NCI-H446 (cell line): ENCODE results near the gene RCE1.
"Not testable (repeated sequence)": the region's sequence is repeated elsewhere in the genome, so short reads cannot be mapped to it uniquely, and the experiment has no call there.

ENCODE experiments used
- DNase-seq, 2 experiments: peaks; one replicate each; lab custom pipeline; 2025; lab: John Stamatoyannopoulos, UW

The RCE1 gene

GRCh38 chr11:66842896-66843775 lies at the start of gene RCE1:
RCE1 (plus strand) TSS chr11:66843441; CDS start chr11:66843456, 15 bp downstream.
- peak; percentile 62 to 92 for DNase-seq

GRCh38 chr11:66799815-66800214 lies 43.4 kb upstream of the RCE1 start:
- DNase-seq, result not testable (repeated sequence)

DNA sequence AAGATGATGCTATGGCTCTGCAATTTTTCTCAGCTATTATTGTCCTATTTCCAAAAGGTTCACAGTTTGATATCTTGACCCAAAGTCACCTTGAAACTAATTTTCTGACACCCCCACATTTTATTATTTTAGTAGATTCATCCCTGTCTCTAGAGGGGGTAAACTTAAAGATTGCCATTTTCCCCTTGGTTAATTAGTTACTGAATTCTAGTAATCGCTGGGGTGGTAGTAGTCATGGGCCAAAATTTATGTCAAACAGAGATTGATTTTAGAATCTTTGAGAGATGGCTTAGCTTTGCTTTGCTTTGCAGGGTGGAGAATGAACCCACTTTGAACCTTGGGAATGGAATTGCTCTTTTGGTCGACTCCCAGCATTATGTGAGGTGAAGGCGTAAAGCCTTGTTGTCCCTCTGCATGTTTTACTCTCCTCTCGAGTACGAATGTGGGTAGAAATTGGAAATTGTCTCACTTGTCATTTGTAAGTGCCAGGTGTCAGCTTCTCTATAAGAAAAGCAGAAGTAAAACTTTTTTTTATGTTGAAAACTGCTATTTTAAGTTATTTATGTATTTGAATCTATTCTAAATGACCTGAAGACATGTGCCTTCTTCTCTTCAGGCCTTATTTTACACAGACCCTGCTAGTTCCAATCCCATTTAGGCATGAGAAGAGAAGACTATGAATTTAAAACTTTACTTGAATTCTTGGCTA lies 42.4 kb upstream of the RCE1 start:
- DNase-seq, result no peak

GRCh38 chr11:66809592-66809991 lies 33.6 kb upstream of the RCE1 start:
- no peak for DNase-seq

DNA sequence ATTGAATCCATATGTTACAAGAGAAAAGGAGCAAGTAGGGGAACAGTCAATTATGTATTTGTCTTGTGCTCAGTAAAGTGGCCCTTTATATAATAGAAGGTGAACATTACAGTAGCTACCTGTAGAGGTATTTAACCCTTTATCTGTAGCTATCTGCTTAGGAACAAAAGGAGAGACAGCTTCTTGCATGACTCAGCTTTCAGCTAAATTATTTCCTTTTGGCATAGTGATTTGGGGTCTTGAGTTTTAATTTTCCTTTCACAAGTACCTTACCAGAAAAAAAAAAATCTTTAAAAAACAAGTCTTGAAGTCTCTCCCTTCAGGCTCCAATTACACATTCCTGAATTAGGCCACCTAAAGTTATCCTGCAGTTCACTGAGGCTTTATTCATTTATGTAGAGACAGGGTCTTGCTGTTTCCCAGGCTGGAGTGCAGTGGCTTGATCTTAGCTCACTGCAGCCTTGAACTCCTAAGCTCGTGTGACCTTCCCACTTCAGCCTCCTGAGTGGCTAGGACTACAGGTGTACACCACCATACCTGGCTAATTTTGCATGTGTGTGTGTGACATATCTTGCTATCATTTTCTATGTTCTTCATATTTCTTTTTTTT lies 32.6 kb upstream of the RCE1 start:
- DNase-seq, result no peak

GRCh38 chr11:66814678-66815077 lies 28.6 kb upstream of the RCE1 start:
- no peak for DNase-seq

- no peak for DNase-seq
Measured at GRCh38 chr11:66815646-66816045, 27.6 kb upstream of the RCE1 start.

- no peak for DNase-seq
Measured at GRCh38 chr11:66818231-66818955, 24.8 kb upstream of the RCE1 start.

GRCh38 chr11:66820381-66820780 lies 22.9 kb upstream of the RCE1 start:
- no peak for DNase-seq

DNA sequence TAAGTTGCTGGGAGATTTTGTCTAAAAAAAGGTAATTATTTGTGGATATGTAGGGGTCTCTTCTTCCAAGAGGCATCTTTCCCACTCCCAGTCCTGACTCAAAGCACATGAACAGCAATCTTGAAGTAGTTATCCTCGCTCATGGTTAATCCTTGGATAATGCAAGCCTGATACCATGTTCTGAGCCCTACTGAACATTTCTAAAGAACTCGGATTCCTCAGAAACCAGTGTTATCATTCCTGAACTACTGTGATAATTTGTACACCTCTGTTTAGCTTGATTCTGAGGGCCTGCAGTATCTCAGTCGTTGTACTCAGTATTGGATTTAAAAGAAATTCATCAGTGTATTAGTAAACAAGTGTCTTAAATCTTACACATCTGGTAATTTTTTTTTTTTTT lies 22.3 kb upstream of the RCE1 start:
- no peak for DNase-seq

DNA sequence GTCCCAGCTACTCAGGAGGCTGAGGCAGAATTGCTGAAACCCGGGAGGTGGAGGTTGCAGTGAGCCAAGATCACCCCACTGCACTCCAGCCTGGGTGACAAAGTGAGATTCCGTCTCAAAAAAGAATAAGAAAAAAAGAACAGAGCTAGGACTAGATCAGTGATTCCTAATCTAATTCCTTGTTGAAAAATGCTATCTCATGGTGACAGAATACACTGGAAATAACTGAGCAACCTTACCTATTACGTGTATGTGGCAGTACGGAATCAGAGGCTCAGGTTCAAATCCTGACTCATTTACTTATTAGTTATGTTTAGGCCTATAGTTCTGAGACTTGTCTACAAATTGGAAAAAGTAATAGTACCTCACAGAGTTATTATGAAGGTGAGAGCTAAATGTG lies 19.5 kb upstream of the RCE1 start:
- no peak for DNase-seq

DNA sequence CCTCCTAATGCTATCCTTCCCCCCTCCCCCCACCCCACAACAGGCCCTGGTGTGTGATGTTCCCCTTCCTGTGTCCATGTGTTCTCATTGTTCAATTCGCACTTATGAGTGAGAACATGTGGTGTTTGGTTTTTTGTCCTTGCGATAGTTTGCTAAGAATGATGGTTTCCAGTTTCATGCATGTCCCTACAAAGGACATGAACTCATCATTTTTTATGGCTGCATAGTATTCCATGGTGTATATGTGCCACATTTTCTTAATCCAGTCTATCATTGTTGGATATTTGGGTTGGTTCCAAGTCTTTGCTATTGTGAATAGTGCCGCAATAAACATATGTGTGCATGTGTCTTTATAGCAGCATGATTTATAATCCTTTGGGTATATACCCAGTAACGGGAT lies 18.7 kb upstream of the RCE1 start:
- DNase-seq, result not testable (repeated sequence)

DNA sequence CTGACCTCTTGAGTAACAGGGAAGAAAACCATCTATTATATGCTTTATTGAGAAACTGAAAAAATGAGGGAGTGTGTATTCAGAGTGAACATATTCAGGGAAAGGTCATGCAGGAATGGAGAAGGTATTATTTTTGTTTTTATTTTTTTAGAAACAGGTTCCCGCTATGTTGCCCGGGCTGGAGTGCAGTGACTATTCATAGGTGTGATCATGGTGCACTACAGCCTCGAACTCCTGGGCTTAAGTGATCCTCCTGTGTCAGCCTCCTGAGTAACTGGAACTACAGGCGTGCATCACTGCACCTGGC lies 8.7 kb upstream of the RCE1 start:
- DNase-seq, result no peak

- DNase-seq, result no peak
Measured at GRCh38 chr11:66834943-66835342, 8.3 kb upstream of the RCE1 start.

- DNase-seq, result no peak
Measured at GRCh38 chr11:66835768-66836405, 7.4 kb upstream of the RCE1 start.

DNA sequence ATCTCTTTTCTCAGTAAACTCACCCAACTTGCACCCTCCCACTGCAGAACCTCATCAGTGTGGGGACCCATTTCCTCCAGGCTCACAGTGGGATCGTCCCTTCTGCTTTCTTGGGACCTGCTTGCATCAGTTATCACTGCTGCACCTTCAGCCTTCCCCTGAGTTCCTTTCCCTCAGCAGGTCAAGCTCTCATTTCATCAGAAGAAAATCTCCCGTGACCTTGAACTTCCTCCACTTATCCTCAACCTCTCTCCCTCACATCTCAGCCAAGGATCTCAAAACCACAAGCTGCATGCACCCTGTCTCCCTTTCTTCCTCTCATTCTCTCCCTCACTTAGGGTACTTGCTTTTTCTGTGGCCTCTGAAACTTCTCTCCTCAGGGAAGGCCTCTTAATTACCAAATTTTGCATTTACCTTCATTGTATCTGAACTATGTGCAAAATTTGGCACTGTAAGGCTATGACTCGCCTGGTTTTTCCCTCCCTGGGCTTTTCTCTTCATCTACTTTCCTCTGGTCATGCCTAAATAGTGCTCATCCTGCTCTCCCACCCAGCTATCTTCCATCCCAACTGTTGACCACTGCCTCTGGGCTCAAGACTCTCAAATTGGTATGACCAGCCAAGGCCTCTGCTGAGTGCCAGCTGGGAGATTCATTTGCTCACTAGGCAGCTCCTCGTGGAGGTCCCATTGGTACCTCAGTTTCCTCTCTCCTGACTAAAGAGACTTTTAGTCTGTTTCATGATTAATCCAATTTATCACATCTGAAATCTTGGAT lies 2.7 kb upstream of the RCE1 start:
- no peak for DNase-seq

GRCh38 chr11:66841861-66842260 lies 1.4 kb upstream of the RCE1 start:
- no peak for DNase-seq

- DNase-seq, result no peak
Measured at GRCh38 chr11:66842501-66842895, 743 bp upstream of the RCE1 start.

GRCh38 chr11:66843776-66844495 lies 695 bp downstream of the RCE1 start:
- no peak for DNase-seq

DNA sequence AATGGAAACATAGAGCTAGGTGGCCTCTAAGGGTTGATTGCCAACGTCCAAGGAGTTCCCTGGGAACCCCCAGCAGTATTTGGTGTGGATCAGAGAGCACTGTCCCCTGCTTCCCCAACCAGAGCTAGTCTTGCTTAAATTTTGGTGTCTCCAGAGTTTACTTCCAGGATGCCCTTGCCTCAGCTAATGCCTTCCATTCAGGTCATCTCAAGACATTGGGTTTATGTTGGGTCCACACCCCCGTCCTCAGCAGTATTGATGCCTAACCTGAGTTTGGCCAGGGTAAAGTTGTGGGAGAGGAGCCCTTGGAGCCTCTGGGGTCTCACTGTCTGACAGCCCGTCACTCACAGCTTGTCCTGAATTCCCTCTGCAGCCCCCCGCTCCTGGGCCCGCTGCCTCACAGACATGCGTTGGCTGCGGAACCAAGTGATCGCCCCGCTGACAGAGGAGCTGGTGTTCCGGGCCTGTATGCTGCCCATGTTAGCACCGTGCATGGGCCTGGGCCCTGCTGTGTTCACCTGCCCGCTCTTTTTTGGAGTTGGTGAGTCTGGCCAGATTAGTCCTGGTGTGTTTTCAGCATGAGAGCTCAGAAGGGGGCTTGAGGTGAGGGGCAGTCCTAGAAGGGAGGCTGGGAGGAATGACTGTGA lies 1.4 kb downstream of the RCE1 start:
- no peak for DNase-seq
